Right lobe of liver (tissue), 6 donors: ENCODE results near the gene MAP4K1. TPM values are rescaled to one million over a fixed set of nuclear protein-coding genes. Genes with fewer than 3 reads are reported as not detected.
A peak's percentile ranks its signal among the peaks of the same experiment; 100 is the strongest.

Source experiments
- ATAC-seq, 4 donors: fragments of 200-7000 bp; cut with Tn5 transposase; one replicate each; pipeline ENCODE4 v1.9.1; 2020; ENCODE audit warnings: mild to moderate bottlenecking in 4 of 4, moderate library complexity in 4 of 4
- DNase-seq, 3 donors: peaks; one replicate each; pipeline ENCODE4 v3.0.0-alpha.2; 2020
- H3K27ac ChIP-seq, 3 donors: fragments of 200-600 bp; one replicate each; pipeline ENCODE4 v1.8.0; 2022
- H3K27me3 ChIP-seq, 2 donors: fragments of 200-600 bp; one replicate each; pipeline ENCODE4 v1.8.0; 2022
- H3K36me3 ChIP-seq, 4 donors: fragments of 200-600 bp; sonication (generic) in 1 of 4; one replicate each; pipeline versions ENCODE4 v1.5.1 to v1.8.0; 2017 to 2022; ENCODE audit warnings: control low read depth in 1 of 4
- H3K4me1 ChIP-seq, 4 donors: fragments of 200-600 bp; sonication (generic) in 1 of 4; one replicate each; pipeline versions ENCODE4 v1.5.1 to v1.8.0; 2017 to 2022; ENCODE audit warnings: control low read depth in 1 of 4
- H3K4me3 ChIP-seq, 3 donors: fragments of 200-600 bp; one replicate each; pipeline ENCODE4 v1.8.0; 2022
- H3K9me3 ChIP-seq, 4 donors: fragments of 200-600 bp; sonication (generic) in 1 of 4; one replicate each; pipeline versions ENCODE4 v1.5.1 to v1.8.0; 2017 to 2022; ENCODE audit warnings: control low read depth in 1 of 4
- POLR2A ChIP-seq: fragments of 450-650 bp; IDR thresholded peaks from one replicate; pipeline ENCODE4 v1.6.1; 2017; ENCODE audit warnings: antibody characterized with exemption, mild to moderate bottlenecking
- WGBS: methylation state at CpG from one replicate; pipeline ENCODE4 v1.1.6; 2018; ENCODE audit warnings: low coverage, low lambda C conversion rate; ENCODE audit not compliant: insufficient coverage; ENCODE audit errors: missing lambda C conversion rate; 5-methylcytosine and 5-hydroxymethylcytosine counted together
- intact Hi-C, 2 donors: fragments of 100-400 bp; cut with DNase I; formaldehyde crosslinking; loops; one replicate each; pipeline versions ENCODE4 v1.11.2 to v1.14.1; 2022
- total RNA-seq, 6 experiments: library from RNA; depleted of rRNA in 2 of 6; stranded (reverse); fragments of >200 nt in 2 of 6; fragmentation: NEBNext Ultra II Directional in 3 of 6; extraction: Animal tissue kit (Norgen Biotek cat#: 25700) in 3 of 6; gene quantifications; one replicate each; pipeline versions ENCODE4 v1.1.0 to v1.2.4, GENCODE V29; 2016 to 2023
- TF ChIP-seq, protein P1 (sequence below), 4 donors: fragments of 200-600 bp in 3 of 4; fragments of 450-650 bp in 1 of 4; IDR thresholded peaks; one replicate each; pipeline versions ENCODE4 v1.5.1 to v1.8.0; 2016 to 2022; ENCODE audit warnings: antibody characterized with exemption in 4 of 4, mild to moderate bottlenecking in 2 of 4
- donor health status: DM: no; HTN: yes; CAD: no.
- donor health status: DM: no; HTN: no; CAD: no.
- donor health status: DM: no; HTN: no; CAD: no.
- donor health status: DM: no; HTN: yes; CAD: no.
- donor health status: DM: no; HTN: yes; CAD: no.

MAP4K1 gene
- total RNA-seq, 6 experiments from 2014 or later = 0.93 to 3.1 (median 2.0) TPM

- Histone ChIP-seq H3K9me3 (no peaks in the 10 kb centered on the region), H3K27me3 (no peaks in the 10 kb centered on the region), H3K4me3 (no peak overlapping the region), H3K27ac (no peak overlapping the region), H3K4me1 (no peaks in the 10 kb centered on the region), H3K36me3 (no peaks in the 10 kb centered on the region)
- ATAC-seq = no peak
- TF ChIP-seq, protein P1, sequence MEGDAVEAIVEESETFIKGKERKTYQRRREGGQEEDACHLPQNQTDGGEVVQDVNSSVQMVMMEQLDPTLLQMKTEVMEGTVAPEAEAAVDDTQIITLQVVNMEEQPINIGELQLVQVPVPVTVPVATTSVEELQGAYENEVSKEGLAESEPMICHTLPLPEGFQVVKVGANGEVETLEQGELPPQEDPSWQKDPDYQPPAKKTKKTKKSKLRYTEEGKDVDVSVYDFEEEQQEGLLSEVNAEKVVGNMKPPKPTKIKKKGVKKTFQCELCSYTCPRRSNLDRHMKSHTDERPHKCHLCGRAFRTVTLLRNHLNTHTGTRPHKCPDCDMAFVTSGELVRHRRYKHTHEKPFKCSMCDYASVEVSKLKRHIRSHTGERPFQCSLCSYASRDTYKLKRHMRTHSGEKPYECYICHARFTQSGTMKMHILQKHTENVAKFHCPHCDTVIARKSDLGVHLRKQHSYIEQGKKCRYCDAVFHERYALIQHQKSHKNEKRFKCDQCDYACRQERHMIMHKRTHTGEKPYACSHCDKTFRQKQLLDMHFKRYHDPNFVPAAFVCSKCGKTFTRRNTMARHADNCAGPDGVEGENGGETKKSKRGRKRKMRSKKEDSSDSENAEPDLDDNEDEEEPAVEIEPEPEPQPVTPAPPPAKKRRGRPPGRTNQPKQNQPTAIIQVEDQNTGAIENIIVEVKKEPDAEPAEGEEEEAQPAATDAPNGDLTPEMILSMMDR (IDR thresholded peaks at IDR 0.05) = no peak
- TF ChIP-seq POLR2A = no peak
- DNase-seq = no peak
- intact Hi-C loops = no loop called here
- WGBS = 85% methylated on average over 6 of the region's 8 CpGs
Measured at GRCh38 chr19:38545596-38545995, 72.2 kb downstream of the MAP4K1 start.

DNA sequence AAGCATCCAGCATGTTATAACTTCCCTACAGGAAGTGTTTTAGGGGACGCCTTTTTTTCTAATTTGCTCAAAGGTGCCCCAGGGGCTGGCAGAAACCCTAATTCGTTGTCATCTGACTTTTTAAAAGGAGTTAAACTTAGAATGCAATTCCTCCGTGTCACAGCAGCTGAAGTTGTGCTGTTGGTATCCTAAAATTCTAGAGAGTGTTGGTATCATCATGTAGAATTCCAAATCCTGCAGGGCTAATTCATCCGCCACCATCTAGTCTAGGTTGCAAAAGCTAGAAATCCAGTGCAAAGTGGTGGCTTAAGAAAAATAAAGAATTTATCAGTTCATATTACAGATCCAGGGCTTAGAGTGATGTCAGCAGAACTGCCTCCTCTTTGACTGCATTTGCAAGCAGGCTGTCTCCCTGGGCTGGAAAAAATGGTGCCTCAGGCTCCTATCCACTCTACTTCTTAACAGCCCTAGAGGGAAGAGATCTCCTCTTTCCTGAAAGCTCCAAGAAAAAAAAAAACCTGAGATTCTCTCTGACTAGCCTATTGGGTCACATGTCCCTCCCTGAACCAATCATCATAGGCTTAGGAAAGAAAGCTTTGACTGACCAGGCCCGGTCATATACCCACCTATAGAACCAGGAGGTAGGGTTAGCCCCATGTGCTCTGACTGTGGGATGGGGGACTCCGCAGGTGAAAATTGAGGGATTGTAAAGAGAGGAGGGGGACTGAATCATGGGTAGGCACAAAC, 73.0 kb downstream of the MAP4K1 start:
- no peaks in the 10 kb centered on the region for H3K27me3 ChIP-seq
- intact Hi-C loops = no loop called here

DNA sequence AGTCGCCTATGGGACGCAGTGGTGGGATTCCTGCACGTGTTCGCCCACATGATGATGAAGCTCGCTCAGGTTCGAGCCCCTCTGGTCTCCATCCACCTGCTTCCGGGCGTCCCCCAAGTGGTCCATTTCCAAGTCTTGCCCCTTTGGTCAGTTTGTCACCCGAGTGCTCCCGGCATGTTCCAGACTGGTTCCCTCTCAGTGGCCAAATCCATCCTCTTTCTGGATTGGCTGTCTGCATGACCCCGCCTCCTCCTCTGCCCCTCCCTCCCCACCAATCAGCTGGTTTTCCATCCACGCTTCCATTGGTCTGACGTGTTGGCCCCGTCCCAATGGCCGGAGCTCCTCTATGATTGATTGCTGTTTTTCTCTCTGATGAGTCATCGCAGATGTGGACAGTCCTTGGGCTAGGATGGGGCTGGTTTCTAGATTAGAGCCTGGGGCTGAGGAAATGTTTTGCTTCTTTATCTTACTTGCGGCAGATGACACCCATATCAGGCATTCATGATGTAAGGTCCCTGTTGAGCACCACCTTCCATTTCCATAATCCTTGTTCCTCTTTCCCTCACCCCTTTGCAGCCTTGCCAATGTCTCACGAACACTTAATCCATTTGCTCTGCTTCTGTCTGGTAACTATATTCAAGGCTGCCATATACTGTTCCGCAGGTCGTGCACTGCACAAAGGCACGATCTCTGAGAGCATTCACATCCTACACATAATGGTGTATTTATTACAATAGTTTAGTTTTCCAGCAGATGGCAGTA, 73.8 kb downstream of the MAP4K1 start:
- Histone ChIP-seq H3K27me3 (no peaks in the 10 kb centered on the region), H3K27ac (no peak overlapping the region), H3K4me1 (no peaks in the 10 kb centered on the region), H3K4me3 (peak overlapping the region in 2 of 3 donors; percentile 4 to 36), H3K9me3 (no peaks in the 10 kb centered on the region), H3K36me3 (no peaks in the 10 kb centered on the region)
- TF ChIP-seq, protein P1 (IDR thresholded peaks at IDR 0.05) = peak in 3 of 4 donors; percentile 60 to 66 (median 64)
- no peak for TF ChIP-seq POLR2A
- DNase-seq (peak in 2 of 3 donors; percentile 73 to 75), ATAC-seq (peak; percentile 83 to 90 (median 88))
- intact Hi-C loops = no loop called here
- 29% methylated on average over 14 of the region's 21 CpGs for WGBS

More for the DNA sequence above, 73.0 kb downstream of the MAP4K1 start:
- WGBS = 36% methylated on average over 6 of the region's 6 CpGs
- ATAC-seq (no peak), DNase-seq (no peak)
- Histone ChIP-seq H3K9me3 (no peaks in the 10 kb centered on the region), H3K4me3 (no peak overlapping the region), H3K4me1 (no peaks in the 10 kb centered on the region), H3K27ac (no peak overlapping the region), H3K36me3 (no peaks in the 10 kb centered on the region)
- TF ChIP-seq, protein P1 (IDR thresholded peaks at IDR 0.05) = peak in 1 of 4 donors; percentile 65
- no peak for TF ChIP-seq POLR2A

DNA sequence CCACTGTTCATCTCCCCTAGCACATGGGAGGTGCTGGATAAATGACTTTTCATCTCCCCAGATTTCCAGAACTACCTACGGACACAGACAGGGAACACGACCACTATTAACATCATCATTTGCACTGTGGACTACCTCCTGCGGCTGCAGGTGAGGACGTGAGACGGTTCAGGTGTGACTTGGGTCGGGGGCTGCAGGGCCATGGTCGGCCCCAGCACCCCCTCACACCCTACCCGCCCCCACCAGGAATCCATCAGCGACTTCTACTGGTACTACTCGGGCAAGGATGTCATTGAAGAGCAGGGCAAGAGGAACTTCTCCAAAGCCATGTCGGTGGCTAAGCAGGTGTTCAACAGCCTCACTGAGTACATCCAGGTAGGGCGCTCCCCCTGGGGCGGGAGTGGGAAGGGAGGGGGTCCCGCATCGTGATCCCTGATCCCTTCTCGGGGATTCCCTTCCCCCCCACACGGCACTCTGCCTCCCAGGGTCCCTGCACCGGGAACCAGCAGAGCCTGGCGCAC, 74.4 kb downstream of the MAP4K1 start:
- 78% methylated on average over 3 of the region's 19 CpGs for WGBS
- H3K27ac ChIP-seq = no peak overlapping the region
- no peaks in the 10 kb centered on the region for H3K4me1 ChIP-seq
- ATAC-seq (peak in 1 of 4 donors; percentile 13), DNase-seq (no peak)
- no peaks in the 10 kb centered on the region for H3K36me3 ChIP-seq
- peak overlapping the region in 2 of 3 donors; percentile 4 to 36 for H3K4me3 ChIP-seq
- H3K27me3 ChIP-seq = no peaks in the 10 kb centered on the region
- TF ChIP-seq, protein P1 (IDR thresholded peaks at IDR 0.05) = no peak
- no peak for TF ChIP-seq POLR2A
- intact Hi-C loops = no loop called here
- H3K9me3 ChIP-seq = no peaks in the 10 kb centered on the region
